ENCODE data around the gene DHRSX.

GRCh38 chrX:2401201-2401589 is 99.6 kb downstream of the DHRSX start:
- TF ChIP-seq CTCF (conservative IDR thresholded peaks at IDR 0.05 in 1 of 2, IDR thresholded peaks at IDR 0.05 in 1 of 2; ENCODE audit: low read depth in 1 of 2, low read length in 2 of 2) (no peak), EZH2 (IDR thresholded peaks at IDR 0.05; ENCODE audit: low read length, missing control alignments) (no peak)
